Progenitor cell of endocrine pancreas (in vitro differentiated cells): ENCODE data around the gene PSMA2. TPM values are rescaled to one million over a fixed set of nuclear protein-coding genes. Genes with fewer than 3 reads are reported as not detected.

ENCODE experiments used
- DNase-seq: peaks from one replicate; pipeline ENCODE4 v3.0.0; 2021; ENCODE audit warnings: low spot score; ENCODE audit not compliant: unreplicated experiment
- H3K27ac Mint-ChIP-seq: 2 replicates; pipeline ENCODE4 v1.8.0; 2021; ENCODE audit warnings: mild to moderate bottlenecking, moderate library complexity, mixed read lengths
- H3K27me3 Mint-ChIP-seq: 2 replicates; pipeline ENCODE4 v1.8.0; 2021; ENCODE audit warnings: mixed read lengths
- H3K36me3 Mint-ChIP-seq: 2 replicates; pipeline ENCODE4 v1.8.0; 2022; ENCODE audit warnings: mixed read lengths; ENCODE audit not compliant: insufficient read depth
- H3K4me1 Mint-ChIP-seq: 2 replicates; pipeline ENCODE4 v1.8.0; 2021; ENCODE audit warnings: low read depth, mixed read lengths
- H3K4me3 Mint-ChIP-seq: 2 replicates; pipeline ENCODE4 v1.8.0; 2021; ENCODE audit warnings: low read depth, mild to moderate bottlenecking, moderate library complexity, mixed read lengths
- H3K9me3 Mint-ChIP-seq: 2 replicates; pipeline ENCODE4 v1.8.0; 2021; ENCODE audit warnings: low read depth, mixed read lengths
- total RNA-seq: library from RNA; stranded (reverse); gene quantifications from 2 replicates; pipeline ENCODE4 v1.2.1, GENCODE V29; 2021
- TF ChIP-seq, protein P1 (sequence below): fragments of 200-600 bp; sonication (generic); IDR thresholded peaks from one replicate; pipeline ENCODE4 v1.5.0; 2021; ENCODE audit warnings: antibody characterized with exemption, mild to moderate bottlenecking; ENCODE audit not compliant: unreplicated experiment

Gene PSMA2
- total RNA-seq, 1 donor from 2014 or later: 99.9 TPM

DNA sequence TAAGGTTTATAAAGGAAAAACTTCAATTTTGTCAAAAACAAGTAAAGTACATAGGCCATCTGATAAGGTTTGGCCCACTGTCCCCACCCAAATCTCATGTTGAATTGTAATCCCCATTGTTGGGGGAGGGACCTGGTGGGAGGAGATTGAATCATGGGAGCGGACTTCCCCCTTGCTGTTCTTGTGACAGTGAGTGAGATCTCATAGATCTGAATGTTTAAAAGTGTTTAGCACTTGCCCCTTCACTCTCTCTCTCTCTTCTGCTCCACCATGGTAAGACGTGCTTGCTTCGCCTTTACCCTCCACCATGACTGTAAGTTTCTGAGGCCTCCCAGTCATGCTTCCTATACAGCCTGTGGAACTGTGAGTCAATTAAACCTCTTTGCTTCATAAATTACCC lies 18.4 kb upstream of the PSMA2 start:
- H3K36me3 Mint-ChIP-seq: no peaks in the 10 kb centered on the region
- no peak for DNase-seq
- no peak overlapping the region for H3K27ac Mint-ChIP-seq
- TF ChIP-seq, protein P1, sequence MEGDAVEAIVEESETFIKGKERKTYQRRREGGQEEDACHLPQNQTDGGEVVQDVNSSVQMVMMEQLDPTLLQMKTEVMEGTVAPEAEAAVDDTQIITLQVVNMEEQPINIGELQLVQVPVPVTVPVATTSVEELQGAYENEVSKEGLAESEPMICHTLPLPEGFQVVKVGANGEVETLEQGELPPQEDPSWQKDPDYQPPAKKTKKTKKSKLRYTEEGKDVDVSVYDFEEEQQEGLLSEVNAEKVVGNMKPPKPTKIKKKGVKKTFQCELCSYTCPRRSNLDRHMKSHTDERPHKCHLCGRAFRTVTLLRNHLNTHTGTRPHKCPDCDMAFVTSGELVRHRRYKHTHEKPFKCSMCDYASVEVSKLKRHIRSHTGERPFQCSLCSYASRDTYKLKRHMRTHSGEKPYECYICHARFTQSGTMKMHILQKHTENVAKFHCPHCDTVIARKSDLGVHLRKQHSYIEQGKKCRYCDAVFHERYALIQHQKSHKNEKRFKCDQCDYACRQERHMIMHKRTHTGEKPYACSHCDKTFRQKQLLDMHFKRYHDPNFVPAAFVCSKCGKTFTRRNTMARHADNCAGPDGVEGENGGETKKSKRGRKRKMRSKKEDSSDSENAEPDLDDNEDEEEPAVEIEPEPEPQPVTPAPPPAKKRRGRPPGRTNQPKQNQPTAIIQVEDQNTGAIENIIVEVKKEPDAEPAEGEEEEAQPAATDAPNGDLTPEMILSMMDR: no peak
- H3K27me3 Mint-ChIP-seq: no peaks in the 10 kb centered on the region
- H3K4me3 Mint-ChIP-seq: no peak overlapping the region
- no peaks in the 10 kb centered on the region for H3K4me1 Mint-ChIP-seq
- H3K9me3 Mint-ChIP-seq: peaks cover 3% of the 10 kb centered on the region

DNA sequence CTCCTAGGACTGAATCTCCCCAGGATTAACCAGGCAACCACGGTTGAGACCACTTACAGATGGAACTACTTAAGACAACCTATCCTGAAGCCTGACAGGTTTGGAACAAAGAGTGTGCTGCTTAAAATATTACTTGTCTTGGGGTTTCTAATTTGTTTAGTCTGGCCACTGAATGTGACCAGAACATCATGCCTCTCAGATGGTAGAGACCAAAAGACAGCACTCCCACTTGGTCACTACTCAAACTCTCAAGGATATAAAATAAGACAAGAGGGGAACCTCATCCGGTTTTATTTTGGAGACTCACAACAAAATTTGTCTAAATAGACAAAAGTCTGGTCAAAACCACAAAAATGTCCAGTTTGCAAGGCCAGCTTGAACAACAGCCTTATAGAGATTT lies 15.5 kb upstream of the PSMA2 start:
- no peaks in the 10 kb centered on the region for H3K27me3 Mint-ChIP-seq
- no peak for DNase-seq
- no peak overlapping the region for H3K4me3 Mint-ChIP-seq
- peaks cover 3% of the 10 kb centered on the region for H3K9me3 Mint-ChIP-seq
- no peaks in the 10 kb centered on the region for H3K4me1 Mint-ChIP-seq
- H3K36me3 Mint-ChIP-seq: no peaks in the 10 kb centered on the region
- no peak overlapping the region for H3K27ac Mint-ChIP-seq
- TF ChIP-seq, protein P1: no peak

DNA sequence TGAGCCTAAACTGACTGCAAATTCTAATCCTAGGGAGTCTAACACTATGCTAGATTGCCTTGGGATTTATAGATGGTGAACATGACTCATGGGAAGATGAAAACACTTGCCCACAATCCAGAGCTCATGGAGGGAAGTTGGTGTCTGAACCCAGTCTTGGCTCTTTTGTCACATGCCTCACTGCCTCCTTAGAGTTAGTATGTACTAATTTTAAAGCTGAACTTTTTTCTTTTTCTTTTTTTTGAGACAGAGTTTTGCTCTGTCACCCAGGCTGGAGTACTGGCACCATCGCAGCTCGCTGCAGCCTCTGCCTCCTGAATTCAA lies 14.6 kb upstream of the PSMA2 start:
- H3K4me1 Mint-ChIP-seq: no peaks in the 10 kb centered on the region
- H3K4me3 Mint-ChIP-seq: no peak overlapping the region

DNA sequence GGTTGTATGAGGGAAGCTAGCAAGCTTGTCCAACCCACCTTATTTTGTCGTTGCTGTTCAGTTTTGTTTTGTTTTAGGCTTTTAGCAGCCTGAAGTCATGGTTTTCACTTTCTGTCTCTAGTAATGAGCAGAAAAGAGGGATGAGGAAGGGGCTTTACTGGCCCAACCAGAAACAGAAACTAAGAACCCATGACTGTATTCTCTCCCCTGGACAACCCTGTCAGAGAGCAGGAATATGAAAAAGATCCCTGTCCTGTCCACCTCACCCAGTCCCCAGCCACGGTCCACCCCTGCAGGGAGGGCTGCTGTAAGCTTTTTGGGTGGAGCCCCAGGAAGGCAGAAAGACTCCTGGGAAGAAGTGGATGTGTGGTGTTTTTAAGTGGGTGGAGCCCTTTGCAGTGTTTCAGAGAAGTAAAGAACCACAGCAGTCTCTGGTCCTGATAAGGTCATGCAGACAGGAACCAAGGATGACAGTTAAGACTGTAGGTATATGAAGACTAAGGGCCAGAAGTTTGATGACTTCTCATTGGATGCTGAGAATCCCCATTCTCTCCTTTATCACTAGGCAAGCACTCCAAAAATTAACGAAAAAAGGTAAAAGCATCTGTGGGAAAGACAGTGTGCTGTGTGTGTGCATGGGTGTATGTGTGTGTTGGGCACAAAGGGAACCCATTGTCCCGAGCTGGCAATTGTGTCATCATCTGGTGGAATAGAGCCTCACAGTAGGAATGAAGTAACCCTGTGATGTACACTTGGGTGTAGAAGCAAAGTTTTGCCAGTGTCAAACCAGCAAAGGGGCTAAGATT lies 14.1 kb upstream of the PSMA2 start:
- Mint-ChIP-seq H3K27ac (no peak overlapping the region), H3K4me1 (no peaks in the 10 kb centered on the region), H3K27me3 (no peaks in the 10 kb centered on the region), H3K9me3 (peaks cover 3% of the 10 kb centered on the region), H3K4me3 (no peak overlapping the region), H3K36me3 (no peaks in the 10 kb centered on the region)
- no peak for DNase-seq
- TF ChIP-seq, protein P1: no peak

More for the DNA sequence above, 14.6 kb upstream of the PSMA2 start:
- no peaks in the 10 kb centered on the region for H3K36me3 Mint-ChIP-seq
- no peaks in the 10 kb centered on the region for H3K27me3 Mint-ChIP-seq
- no peak for DNase-seq
- TF ChIP-seq, protein P1: no peak
- H3K9me3 Mint-ChIP-seq: peaks cover 3% of the 10 kb centered on the region
- H3K27ac Mint-ChIP-seq: no peak overlapping the region

DNA sequence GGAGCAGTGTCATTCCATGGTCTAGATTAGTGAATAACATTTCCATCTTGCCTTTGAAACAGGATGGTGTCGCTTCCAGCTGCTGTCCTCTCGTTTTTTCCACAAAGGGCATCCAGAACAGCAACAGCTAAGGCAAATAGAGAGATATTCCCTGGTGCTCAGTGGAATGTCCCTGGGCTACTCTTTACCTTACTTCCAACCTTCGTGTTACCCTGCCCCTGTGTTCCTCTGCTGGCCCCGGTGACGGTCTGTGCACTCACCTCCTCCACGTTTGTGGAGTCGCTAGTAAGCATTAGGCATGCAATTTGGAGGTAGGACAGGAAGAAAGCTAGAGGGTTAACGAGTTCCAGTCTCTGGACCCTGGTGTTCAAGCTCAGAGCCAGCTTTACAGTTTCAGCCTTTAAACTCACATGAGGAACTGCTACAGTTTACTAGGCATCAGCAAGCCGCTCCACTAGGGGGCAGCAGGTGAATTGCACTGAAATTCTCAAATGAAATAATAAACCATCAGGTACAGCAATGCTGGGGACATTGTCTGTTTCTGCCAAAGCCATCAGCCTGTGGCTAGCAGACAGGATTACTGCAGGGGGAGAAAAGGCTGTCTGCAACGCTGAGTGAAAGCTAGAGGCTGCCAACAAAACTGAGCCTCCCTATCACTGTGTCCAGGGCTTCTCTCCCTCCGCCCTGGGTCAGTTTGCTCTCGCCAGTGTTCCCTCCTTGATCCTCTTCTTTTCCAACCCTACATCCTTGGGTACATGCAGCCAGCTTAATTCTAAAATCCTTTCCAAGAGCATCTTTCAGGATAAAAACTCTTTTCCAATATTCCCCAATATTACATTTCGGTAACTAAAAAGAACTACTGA lies 9.2 kb upstream of the PSMA2 start:
- Mint-ChIP-seq H3K27ac (no peak overlapping the region), H3K27me3 (no peaks in the 10 kb centered on the region), H3K4me1 (no peaks in the 10 kb centered on the region), H3K9me3 (no peaks in the 10 kb centered on the region), H3K4me3 (no peak overlapping the region), H3K36me3 (peaks cover 6% of the 10 kb centered on the region)
- TF ChIP-seq, protein P1: peak; percentile 94
- DNase-seq: peak; percentile 72
